ELF-1 (cell line): ENCODE data around the gene MARF1.
A peak's percentile ranks its signal among the peaks of the same experiment; 100 is the strongest.
"Not testable (repeated sequence)": the region's sequence is repeated elsewhere in the genome, so short reads cannot be mapped to it uniquely, and the experiment has no call there.

Experiments
- DNase-seq: peaks from one replicate; pipeline ENCODE4 v3.0.0-alpha.2; 2016; ENCODE audit warnings: low read depth, low spot score

Gene MARF1

DNA sequence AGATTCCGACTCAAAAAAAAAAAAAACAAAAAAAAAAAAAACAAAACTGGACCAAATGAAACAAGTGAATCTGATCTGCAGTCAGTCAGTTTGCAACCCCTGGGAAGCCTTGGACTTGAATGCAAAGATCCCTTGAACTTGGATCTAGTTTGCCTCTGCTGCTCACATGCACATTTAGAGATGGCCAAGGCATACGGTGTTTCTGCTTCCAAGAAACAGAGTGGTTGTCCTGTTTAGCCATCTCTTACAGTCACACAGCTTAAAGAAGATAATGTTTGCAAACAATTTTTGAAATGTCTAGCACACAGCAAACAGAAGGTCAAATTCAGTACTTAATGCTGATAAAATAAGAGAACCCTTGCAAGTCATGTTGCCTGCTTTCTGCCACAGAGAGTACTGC, 11.6 kb upstream of the MARF1 start:
- no peak for DNase-seq

DNA sequence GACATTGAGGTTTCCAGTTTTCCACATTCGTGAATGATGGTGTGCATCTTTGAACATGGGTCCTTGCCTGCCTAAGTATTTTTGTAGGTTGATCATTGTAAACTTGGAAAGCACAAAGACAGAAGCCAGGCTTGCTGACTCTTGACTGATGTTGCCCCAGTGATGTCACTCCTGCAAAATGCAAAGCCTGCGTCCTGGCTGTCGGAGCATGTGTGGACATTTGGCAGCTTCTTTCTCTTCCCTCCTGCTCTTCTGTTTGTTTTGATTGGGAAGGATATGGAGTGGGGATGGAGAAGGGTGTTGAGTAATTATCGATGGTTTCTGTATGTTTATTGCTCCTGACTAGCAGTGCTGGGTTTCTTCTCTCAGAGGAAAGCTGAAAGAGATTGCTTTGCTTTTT, 10.3 kb upstream of the MARF1 start:
- DNase-seq: peak; percentile 32

DNA sequence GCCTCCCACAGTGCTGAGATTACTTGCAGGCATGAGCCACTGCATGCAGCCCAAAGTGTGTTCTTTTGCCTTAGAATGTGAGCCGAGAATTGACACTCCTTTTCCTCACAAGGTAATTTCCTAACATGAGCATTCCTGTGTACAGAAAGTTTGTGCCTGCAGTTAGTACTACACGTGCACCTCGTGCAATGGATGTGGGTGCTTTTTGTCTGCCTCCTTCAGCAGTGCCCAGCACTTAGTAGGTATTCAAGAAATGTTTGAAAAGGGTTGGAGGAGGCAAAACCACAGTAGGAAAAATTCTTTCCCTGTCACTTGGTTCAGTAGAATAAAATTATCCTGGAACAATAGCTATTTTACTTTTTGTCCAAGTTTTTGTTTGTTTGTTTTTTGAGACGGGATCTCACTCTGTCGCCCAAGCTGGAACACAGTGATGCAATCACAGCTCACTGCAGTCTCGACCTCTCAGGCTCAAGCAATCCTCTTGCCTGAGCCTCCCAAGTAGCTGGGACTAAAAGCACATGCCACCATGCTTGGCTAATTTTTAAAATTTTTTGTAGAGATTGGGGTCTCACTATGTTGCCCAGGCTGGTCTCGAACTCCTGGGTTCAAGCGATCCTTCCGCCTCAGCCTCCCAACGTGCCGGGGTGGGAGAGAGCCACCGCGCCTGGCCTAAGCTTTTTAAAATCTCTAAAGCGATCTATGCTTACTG, 9.5 kb upstream of the MARF1 start:
- no peak for DNase-seq

DNA sequence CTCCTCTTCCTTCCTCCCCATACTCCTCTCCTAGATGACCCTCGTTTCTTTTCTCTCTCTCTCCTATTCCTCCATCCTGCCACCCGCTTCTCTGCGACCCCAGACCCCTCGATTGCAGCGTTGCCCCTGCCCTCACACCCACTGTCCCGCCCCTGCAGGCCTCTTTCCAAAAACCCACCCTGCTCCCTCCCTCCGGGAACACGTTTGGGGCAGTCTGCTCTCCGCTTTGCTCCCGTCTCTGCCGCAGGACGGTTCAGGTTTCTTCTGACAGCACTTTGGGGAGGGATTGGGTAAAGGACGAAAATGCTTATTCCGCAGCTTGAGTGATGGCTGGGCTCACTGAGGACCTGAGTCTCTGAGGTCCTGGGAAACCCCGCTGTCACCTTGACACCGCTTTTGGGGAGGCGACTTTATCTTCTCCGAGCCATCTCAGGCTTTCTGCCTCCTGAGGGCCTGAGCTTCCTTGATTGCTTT, 7.8 kb upstream of the MARF1 start:
- peak; percentile 55 for DNase-seq

DNA sequence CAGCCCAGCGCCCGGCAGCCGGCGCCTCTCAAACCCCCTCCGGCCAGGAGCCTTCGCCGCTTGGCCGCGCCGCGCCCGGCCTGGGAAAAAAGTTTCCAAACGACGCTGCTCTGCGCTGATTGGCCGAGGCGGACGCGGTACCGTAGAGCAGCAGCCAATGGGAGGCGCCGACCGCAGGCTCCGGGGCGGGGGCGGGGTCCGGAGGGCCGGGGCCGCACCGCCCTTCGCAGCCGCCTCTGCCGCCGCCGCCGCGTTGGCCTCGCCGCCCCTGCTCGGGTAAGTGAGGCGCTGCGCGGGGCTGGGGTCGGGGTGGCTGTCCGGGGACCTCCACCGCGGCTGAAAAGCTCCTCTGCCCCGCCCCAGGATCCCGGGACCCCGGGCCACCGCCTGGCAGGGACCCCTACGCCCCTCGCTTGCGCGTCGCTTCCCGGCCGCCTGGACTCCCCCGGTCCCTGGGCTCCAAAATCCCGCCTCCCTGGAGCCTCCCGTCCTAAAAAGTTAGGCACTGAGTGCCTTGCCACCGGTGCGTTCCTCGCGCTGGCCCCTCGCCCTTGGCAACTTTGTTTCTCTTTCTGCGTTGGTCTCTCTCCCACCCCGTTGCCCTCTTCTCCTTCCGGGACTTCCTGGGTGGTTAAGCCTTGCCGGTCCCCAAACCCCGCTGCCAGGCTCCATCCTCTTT, 7.2 kb upstream of the MARF1 start, which contains the start of gene NDE1:
TSS of gene NDE1 (plus strand) at position 227 of the 679 bp plus-strand sequence. CDS start 14,534 bp downstream, outside the sequence.
- DNase-seq: peak; percentile 96

DNA sequence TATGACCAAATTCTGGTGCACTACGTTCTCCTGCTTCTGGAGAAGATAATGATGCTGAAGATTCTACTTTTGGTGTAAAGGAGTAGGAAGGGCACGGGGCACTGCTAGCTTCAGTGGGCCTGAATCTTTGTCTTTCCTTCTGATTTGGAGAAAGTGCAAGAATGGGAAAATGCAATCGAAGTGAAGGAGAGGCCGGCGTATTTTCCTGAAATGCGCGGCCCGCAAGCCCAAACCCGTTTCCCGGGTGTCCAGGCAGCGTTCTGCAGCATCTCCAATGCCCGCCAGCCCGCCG, 6.7 kb upstream of the MARF1 start:
- no peak for DNase-seq

DNA sequence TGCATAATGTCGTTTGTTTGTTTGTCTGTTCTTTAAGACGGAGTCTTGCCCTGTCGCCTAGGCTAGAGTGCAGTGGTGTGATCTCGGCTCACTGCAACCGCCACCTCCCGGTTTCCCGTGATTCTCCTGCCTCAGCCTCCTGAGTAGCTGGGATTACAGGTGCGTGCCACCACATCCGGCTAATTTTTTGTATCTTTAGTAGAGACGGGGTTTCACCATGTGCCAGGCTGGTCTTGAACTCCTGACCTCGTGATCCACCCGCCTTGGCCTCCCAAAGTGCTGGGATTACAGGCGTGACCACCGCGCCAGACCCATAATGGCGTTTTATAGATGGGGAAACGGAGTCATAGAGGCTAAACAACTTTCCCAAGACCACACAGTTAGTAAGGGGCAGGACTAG, 6.4 kb upstream of the MARF1 start:
- not testable (repeated sequence) for DNase-seq

DNA sequence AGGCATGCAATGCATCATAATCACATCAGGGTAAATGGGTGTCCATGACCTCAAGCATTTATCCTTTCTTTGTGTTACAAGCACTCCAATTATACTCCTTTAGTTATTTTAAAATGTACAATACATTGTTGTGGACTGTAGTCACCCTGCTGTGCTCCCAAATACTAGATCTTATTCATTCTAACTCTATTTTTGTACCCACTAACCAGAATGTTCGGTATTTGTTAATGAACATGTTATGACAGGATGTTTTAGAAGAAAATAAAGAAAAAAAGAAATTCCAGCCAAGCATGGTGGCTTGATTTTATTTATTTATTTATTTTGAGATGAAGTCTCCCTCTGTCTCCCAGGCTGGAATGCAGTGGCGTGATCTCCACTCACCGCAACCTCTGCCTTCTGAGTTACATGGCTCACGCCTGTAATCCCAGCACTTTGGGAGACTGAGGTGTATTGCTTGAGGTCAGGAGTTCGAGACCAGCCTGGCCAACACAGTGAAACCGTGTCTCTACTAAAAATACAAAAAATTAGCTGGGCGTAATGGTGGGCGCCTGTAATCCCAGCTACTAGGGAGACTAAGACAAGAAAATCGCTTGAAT, 5.3 kb upstream of the MARF1 start:
- no peak for DNase-seq

DNA sequence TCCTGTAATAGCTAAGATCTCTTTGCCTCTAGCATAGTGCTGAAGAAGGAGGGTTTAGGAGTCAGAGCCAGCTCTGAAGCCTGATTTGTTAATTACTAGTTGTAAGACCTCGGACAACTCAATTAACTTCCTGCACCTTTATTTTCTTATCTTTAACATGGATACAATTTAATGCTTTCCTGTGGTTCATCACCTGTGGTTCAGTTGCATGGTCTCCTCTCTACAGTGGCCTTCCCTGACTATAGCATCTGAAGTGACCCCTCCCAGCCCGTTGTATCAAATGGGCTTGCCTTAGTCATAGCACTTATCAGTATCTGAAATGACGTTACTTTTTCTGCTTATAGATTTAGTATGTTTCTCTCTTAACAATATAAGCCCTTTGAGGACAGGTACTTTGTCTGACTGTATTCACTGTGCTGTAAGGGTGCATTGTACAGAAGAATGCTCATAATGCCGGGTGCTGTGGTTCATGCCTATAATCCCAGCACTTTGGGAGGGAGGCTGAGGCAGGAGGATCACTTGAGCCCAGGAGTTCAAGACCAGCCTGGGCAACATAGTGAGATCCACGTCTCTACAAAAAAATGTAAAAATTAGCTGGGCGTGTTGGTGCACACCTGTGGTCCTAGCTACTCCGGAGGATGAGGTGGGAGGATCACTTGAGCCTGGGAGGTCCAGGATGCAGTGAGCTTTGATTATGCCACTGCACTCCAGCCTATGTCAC, 4.5 kb upstream of the MARF1 start:
- DNase-seq: no peak

DNA sequence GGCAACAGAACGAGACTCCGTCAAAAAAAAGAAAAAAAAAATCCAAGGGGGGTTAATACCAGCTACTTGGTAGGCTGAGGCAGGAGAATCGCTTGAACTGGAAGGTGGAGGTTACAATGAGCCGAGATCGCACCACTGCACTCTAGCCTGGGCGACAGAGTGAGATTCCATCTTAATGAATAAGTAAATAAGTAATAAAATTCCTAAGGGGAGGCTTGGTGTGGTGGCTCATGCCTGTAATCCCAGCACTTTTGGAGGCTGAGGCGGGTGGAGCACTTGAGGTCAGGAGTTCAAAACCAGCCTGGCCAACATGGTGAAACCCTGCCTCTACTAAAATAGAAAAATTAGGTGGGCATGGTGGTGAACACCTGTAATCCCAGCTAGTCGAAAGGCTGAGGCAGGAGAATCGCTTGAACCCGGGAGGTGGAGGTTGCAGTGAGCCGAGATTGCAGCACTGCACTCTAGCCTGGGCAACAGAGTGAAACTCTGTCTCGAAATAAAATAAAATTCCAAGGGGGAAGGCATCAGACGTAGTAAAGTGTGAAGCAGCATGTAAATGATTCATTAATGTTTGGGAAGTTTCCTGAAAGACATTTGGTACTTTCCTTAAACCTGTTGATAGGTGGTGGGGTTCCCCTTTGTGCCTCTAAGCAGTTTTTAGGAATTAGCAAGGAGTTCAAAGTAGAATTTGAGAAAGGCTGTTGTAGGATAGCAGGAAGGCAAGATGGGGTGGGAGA, 3.8 kb upstream of the MARF1 start:
- DNase-seq: not testable (repeated sequence)

DNA sequence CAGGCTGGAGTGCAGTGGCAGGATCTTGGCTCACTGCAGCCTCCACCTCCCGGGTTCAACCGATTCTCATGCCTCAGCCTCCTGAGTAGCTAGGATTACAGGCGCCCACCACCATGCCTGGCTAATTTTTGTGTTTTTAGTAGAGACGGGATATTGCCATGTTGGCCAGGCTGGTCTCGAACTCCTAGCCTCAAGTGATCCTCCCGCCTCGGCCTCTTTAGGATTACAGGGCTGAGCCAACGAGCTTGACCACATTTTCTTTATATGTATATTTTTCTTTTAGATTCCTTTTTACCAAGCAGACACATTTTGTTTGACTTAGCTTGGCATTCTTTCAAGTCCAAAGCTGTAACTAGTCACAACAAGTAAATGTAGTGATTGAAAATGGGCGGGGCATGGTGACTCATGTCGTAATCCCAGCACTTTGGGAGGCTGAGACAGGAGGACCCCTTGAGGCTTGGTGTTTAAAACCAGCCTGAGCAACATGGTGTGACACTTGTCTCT, 2.1 kb upstream of the MARF1 start:
- DNase-seq: peak; percentile 32

DNA sequence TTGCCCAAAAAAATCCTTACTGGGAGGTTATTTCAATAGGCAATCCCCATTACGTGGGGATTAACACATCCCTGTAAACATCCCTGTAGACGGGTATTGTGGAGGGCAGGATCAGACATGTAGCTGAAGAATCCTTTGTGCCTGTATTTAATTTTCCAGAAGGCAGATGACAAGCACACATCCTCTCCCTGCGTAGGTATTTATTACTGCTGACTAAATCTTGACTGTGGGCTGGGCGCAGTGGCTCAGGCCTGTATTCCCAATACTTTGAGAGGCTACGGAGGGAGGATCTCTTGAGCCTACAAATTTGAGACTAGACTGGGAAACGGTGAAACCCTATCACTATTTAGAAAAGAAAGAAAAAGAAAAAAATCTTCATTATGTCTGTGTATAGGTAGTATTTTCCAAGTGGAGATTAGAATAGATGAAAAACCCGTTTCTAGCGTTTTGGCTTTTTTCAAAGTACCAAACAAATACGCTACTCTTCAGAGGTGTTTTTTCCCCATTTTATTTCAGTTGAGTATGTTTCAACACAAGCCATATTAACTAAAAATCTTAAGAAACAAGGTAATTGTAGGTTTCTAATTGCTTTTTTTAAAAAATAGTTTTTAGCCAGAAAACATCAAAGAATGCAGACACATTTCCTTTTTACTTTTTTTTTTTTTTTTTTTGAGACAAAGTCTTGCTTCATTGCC, 1.5 kb upstream of the MARF1 start:
- DNase-seq: no peak

DNA sequence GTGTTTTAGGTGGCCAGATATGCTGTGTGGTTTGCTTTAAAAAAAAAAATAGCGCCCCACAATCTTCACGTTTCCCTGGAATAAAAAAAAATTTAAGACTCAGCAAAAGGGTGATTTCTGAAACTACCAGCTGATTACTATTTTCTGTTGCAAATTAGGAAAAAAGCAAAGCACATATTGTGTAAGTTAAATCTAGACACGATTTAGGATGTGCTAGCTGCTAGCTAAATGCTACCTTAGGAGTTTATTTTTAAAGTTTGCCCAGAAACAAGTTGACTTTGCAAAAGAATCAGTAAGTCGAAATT, 944 bp upstream of the MARF1 start:
- DNase-seq: no peak

DNA sequence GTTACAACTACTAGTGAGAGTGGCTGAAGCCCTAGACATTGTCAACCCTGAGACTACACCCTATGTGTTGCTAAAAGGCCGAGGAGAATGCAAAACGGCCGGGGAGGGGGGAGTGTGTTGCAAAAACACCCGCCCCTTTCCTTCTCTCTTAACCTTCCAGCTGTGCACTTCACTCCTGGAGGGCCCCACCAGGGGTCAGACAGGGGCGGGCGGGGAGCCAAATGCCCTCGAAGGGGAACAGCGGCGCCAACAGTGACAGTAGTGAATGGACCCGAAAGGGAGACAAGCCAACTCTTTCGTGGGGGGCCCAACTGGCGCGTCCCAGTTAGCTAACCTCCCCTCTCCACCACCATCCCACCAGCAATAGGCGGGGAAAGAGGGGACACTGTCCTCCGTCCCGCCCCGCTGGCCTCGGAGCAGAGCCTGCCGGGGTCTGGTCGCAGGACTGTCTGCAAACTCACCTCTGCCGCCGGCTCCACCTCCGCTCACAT, 352 bp downstream of the MARF1 start:
- DNase-seq: peak; percentile 90

DNA sequence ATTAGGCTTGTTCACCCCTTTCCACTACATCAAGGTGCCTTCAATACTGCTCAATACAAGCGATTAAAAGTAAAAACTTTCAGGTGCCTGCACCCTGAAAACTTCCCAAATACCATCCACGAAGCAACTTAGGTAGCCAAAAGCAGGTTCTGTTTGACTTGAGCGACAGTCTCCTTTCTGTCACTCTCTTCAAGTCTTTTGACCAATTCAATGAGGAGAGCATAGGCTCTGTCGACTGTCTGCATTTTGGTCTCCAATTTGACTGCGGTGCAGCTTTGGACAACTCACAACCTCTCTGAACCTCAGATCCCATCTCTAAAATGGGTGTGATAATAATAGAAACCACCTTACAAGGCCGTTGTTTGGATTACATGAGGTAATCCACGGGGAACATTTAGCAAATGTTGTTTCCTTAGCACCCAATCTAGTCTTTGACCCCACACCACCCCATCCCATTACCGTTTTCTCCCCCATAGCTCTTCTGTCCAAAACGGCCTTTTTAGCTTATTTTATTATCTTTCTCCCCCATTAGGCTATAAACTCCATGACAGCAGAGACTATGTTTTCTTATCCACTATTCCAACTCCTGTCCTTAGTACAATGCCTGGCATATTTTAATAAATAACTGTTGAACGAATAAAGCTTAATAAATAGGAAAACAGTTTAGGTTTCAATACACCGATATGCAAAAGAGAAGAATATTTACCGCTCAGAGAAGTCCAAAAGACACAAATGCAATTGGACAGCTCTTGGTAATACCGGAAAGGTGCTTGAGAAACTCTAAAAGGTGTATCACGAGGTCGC, 999 bp downstream of the MARF1 start:
- DNase-seq: no peak

DNA sequence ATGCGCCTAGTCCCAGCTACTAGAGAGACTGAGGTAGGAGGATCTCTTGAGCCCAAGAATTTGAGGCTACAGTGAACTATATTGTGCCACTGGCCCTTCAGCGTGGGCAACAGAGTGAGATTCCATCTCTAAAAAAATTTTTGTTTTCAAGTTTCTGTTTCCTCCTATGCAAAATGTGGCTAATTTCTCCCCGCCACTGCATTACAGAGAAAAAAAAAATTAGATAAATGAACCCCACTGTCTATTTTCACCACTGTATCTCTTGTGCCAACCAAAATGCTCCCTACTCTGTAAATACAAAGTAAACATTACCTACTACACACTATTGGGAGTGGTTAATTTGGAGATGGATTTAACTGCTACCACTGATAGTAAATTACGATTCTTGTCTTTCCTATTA, 2.0 kb downstream of the MARF1 start:
- DNase-seq: no peak

DNA sequence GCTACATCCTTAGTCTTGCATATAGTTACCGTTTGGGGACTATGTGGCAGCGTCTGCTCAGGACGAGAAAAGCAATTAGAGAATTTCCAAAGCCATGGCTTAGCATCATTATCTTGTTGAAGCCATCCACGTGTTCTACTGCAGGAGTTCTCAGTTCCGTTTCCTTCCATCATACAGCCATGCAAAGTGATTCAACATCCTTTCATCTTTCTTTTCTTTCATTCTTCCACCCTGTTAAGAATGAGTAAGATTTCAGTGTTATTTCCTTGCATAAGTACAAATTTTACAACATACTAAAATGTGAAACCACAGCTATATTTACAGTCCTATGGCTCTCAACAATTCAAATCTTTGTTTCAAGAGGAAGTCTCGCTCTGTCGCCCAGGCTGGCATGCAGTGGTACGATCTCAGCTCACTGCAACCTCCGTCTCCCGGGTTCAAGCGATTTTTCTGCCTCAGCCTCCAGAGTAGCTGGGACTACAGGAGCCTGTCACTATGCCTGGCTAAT, 3.8 kb downstream of the MARF1 start:
- no peak for DNase-seq

DNA sequence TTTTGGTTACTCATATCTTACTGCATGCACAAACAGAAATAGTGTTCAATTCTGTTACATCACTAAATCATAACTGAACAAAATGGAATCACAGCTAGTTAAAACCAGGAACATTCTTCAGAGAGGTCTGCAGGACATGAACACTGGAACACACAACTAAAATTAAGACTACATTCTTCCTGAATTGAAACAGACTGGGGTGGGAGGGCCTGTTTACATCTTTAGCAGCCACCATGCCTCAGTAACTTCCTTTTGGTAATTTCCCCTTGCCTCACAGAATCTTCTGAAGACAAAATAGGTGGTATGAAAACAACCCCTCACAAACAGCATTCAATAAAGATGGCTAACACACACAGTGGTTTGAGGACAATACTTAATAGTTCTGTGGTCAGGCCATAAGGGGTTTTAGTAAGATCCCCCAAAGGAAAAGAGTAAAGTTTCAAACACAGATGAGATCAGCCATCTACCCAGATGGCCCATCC, 6.5 kb downstream of the MARF1 start:
- no peak for DNase-seq

DNA sequence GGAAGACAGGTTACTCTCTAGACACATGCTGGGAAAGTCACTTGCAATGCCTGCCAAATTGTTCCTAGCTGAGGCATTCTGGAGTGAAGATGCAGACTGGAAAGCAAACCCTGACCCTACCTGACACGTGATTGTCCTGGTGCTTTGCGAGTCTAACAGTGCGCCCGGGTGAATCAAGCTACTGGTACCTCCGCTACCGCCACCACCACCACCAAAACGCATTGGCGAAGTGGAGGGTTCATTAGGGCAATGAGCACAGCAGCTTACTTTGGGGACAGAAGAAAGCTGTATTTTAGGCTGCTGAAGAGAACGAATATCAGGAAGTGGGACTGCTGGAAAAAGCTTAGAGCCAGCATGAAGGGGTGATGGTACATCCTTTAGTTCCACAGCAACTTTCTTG, 7.0 kb downstream of the MARF1 start:
- DNase-seq: no peak
